K562 (cell line): ENCODE results near the gene COL13A1. TPM values are rescaled to one million over a fixed set of nuclear protein-coding genes. Genes with fewer than 3 reads are reported as not detected.

Source experiments
- ATAC-seq: fragments of 200-7000 bp; cut with Tn5 transposase; 3 replicates; pipeline ENCODE4 v1.9.1; 2020; ENCODE audit warnings: moderate library complexity
- BruUV-seq: library from RNA; stranded (reverse); fragments of 400-500 nt; replicated peaks from 2 replicates; lab custom pipeline; 2021; lab: Mats Ljungman, UMichigan
- CTCF ChIA-PET: fragments of 300-600 bp; formaldehyde crosslinking; extraction: SDS; loops from one replicate; lab custom pipeline; 2021; ENCODE audit warnings: low intra/inter-chr PET ratio; lab: Yijun Ruan, JAX
- POLR2A ChIA-PET: fragments of 300-600, 350-650 bp; sonication (Branson Sonifier 250); formaldehyde crosslinking; extraction: SDS; loops from one replicate; lab custom pipeline; 2021; ENCODE audit warnings: antibody characterized with exemption, inconsistent platforms; lab: Yijun Ruan, JAX
- DNase-seq, 4 experiments: peaks; one replicate each; pipeline versions ENCODE4 v3.0.0 to v3.0.0-alpha.2; 2011 to 2018; ENCODE audit warnings: low spot score in 3 of 4, mixed read lengths in 3 of 4; ENCODE audit errors: extremely low read depth in 1 of 4
- FAIRE-seq: peaks from 2 replicates; lab custom pipeline; 2011; peaks lifted over from hg19 to GRCh38; lab: Jason Lieb, UNC
- H2AFZ ChIP-seq: 2 replicates; pipeline ENCODE4 v1.6.0; 2011; ENCODE audit warnings: low read depth, low read length, control low read depth, inconsistent platforms
- H3K27ac ChIP-seq: fragments of 200-600 bp; 3 replicates; pipeline ENCODE4 v1.8.0; 2011; ENCODE audit warnings: low read depth, mild to moderate bottlenecking, control low read depth, inconsistent platforms, low read length, moderate library complexity, mixed read lengths; ENCODE audit errors: extremely low read depth
- H3K27me3 ChIP-seq, 2 experiments: fragments of 300-600 bp in 1 of 2; 2 replicates in 1 of 2; 3 replicates in 1 of 2; pipeline versions ENCODE4 v1.6.0 to v1.8.0; 2011; ENCODE audit warnings: inconsistent platforms in 2 of 2, low read length in 2 of 2, mild to moderate bottlenecking in 1 of 2, mixed read lengths in 1 of 2, moderate library complexity in 1 of 2; ENCODE audit not compliant: control insufficient read depth in 2 of 2, insufficient read depth in 2 of 2
- H3K36me3 ChIP-seq: fragments of 300-600 bp; 3 replicates; pipeline ENCODE4 v1.8.0; 2011; ENCODE audit warnings: mild to moderate bottlenecking, low read length, inconsistent platforms; ENCODE audit not compliant: control insufficient read depth, insufficient read depth
- H3K4me1 ChIP-seq, 2 experiments: fragments of 200-600 bp in 1 of 2; replicated peaks in 1 of 2; 2 replicates in 1 of 2; 3 replicates in 1 of 2; pipeline versions ENCODE4 v1.5.1 to v1.8.0; 2011; ENCODE audit warnings: inconsistent platforms in 2 of 2, low read length in 2 of 2, mild to moderate bottlenecking in 1 of 2, mixed read lengths in 1 of 2, moderate library complexity in 1 of 2; ENCODE audit not compliant: control insufficient read depth in 2 of 2, insufficient read depth in 2 of 2
- H3K4me2 ChIP-seq: 2 replicates; pipeline ENCODE4 v1.6.1; 2011; ENCODE audit warnings: low read length, control low read depth, inconsistent platforms, mixed read lengths; ENCODE audit not compliant: insufficient read depth
- H3K4me3 ChIP-seq: fragments of 200-600 bp; sonication (generic), shearing (Covaris generic); 2 replicates; pipeline ENCODE4 v1.5.1; 2016; ENCODE audit warnings: control low read depth, inconsistent platforms
- H3K79me2 ChIP-seq: fragments of 200-600 bp; 3 replicates; pipeline ENCODE4 v1.8.0; 2011; ENCODE audit warnings: low read length, inconsistent platforms; ENCODE audit not compliant: control insufficient read depth, insufficient read depth
- H3K9ac ChIP-seq, 2 experiments: 2 replicates each; pipeline versions ENCODE4 v1.6.0 to v1.6.1; 2011; ENCODE audit warnings: low read depth in 2 of 2, low read length in 2 of 2, control low read depth in 1 of 2, inconsistent platforms in 1 of 2, mild to moderate bottlenecking in 1 of 2, mixed read lengths in 1 of 2; ENCODE audit not compliant: insufficient read depth in 1 of 2
- H3K9me1 ChIP-seq: one replicate; pipeline ENCODE4 v1.6.0; 2011; ENCODE audit warnings: inconsistent platforms, mild to moderate bottlenecking, low read length, moderate library complexity; ENCODE audit not compliant: control insufficient read depth, insufficient read depth
- H3K9me3 ChIP-seq: replicated peaks from 2 replicates; pipeline ENCODE4 v1.5.1; 2011; ENCODE audit warnings: low read depth, low read length, inconsistent platforms; ENCODE audit not compliant: control insufficient read depth, insufficient read depth
- H4K20me1 ChIP-seq: replicated peaks from 2 replicates; pipeline ENCODE4 v1.6.1; 2011; ENCODE audit warnings: low read length, inconsistent platforms, mixed read lengths; ENCODE audit not compliant: control insufficient read depth, insufficient read depth
- HCFC1 ChIP-seq: IDR thresholded peaks from 2 replicates; pipeline ENCODE4 v1.6.1; 2012; ENCODE audit warnings: low read depth, low read length, improper control_type of control experiment
- HDAC6 ChIP-seq: IDR thresholded peaks from 2 replicates; pipeline ENCODE4 v1.6.1; 2012; ENCODE audit warnings: low read depth, mild to moderate bottlenecking, control low read depth, inconsistent platforms, low read length, moderate library complexity
- MAFK ChIP-seq: IDR thresholded peaks from 2 replicates; pipeline ENCODE4 v1.6.1; 2011; ENCODE audit warnings: low read length, improper control_type of control experiment
- MBD1 ChIP-seq: fragments of 250-450 bp; sonication (Bioruptor Pico); IDR thresholded peaks from 2 replicates; pipeline ENCODE4 v1.8.0; 2022; ENCODE audit warnings: inconsistent platforms
- SMAD4 ChIP-seq: fragments of 250-450 bp; sonication (Bioruptor Pico); conservative IDR thresholded peaks from 2 replicates; pipeline ENCODE4 v1.8.0; 2021; ENCODE audit warnings: inconsistent platforms, mild to moderate bottlenecking, moderate library complexity
- STAT5B ChIP-seq: fragments of 250-450 bp; sonication (Bioruptor Pico); IDR thresholded peaks from 2 replicates; pipeline ENCODE4 v1.8.0; 2021; ENCODE audit warnings: mild to moderate bottlenecking, inconsistent platforms
- THRAP3 ChIP-seq: fragments of 450-650 bp; IDR thresholded peaks from 2 replicates; pipeline ENCODE4 v1.6.1; 2016; ENCODE audit warnings: mild to moderate bottlenecking, inconsistent platforms, borderline replicate concordance
- XRCC3 ChIP-seq: fragments of 450-650 bp; IDR thresholded peaks from 2 replicates; pipeline ENCODE4 v1.6.1; 2017; ENCODE audit warnings: mild to moderate bottlenecking, moderate library complexity
- ZNF143 ChIP-seq: sonication (generic); formaldehyde crosslinking; IDR thresholded peaks from 2 replicates; pipeline ENCODE4 v1.9.0; 2022; ENCODE audit warnings: mild to moderate bottlenecking, missing genetic modification reagents
- ZSCAN29 ChIP-seq: fragments of 450-650 bp; IDR thresholded peaks from 2 replicates; pipeline ENCODE4 v1.6.1; 2017
- WGBS: fragments of 100-300 bp; shearing (Covaris generic); methylation state at CpG from one replicate; pipeline ENCODE4 v1.1.6; 2016; ENCODE audit warnings: low coverage, mixed read lengths; ENCODE audit not compliant: insufficient coverage; ENCODE audit errors: missing lambda C conversion rate; 5-methylcytosine and 5-hydroxymethylcytosine counted together
- in situ Hi-C: fragments of 300-500 bp; cut with MboI; formaldehyde crosslinking; loops from 4 replicates; pipeline ENCODE4 v1.15.0; 2018; ENCODE audit warnings: inconsistent platforms, mixed read lengths
- intact Hi-C: fragments of 100-400 bp; cut with micrococcal nuclease; formaldehyde crosslinking; loops from 2 replicates; pipeline ENCODE4 v1.14.2; 2022
- polyA plus RNA-seq, 8 experiments: library from polyadenylated mRNA; depleted of rRNA in 4 of 8; stranded (reverse) in 5 of 8; unstranded in 3 of 8; fragments of >200 nt; fragmentation: Nextera tagmentation in 2 of 8; fragmentation: Illumina TruSeq in 1 of 8; extraction: Ambion mirVana in 2 of 8; extraction: Trizol in 1 of 8; gene quantifications; 2 replicates each; pipeline versions ENCODE4 v1.2.1 to v1.2.3, GENCODE V29; 2011 to 2014; ENCODE audit warnings: inconsistent platforms in 1 of 8, missing spikeins in 1 of 8
- total RNA-seq, 7 experiments: library from RNA; depleted of rRNA in 6 of 7; stranded (reverse); fragments of >200 nt in 6 of 7; fragmentation: Illumina TruSeq in 2 of 7; extraction: Trizol in 2 of 7; gene quantifications; 2 replicates each; pipeline versions ENCODE4 v1.2.1 to v1.2.3, GENCODE V29; 2011 to 2021; ENCODE audit warnings: low replicate concordance in 1 of 7
- TF ChIP-seq, protein P1 (sequence below), 2 experiments: fragments of 450-650 bp in 1 of 2; sonication (generic) in 1 of 2; formaldehyde crosslinking in 1 of 2; IDR thresholded peaks; 2 replicates each; pipeline versions ENCODE4 v1.7.1 to v1.9.0; 2016 to 2022; ENCODE audit warnings: inconsistent platforms in 1 of 2, mild to moderate bottlenecking in 1 of 2, missing genetic modification reagents in 1 of 2

The COL13A1 gene
- total and polyA plus RNA-seq, 9 of the 15 experiments (the other 6 are each of a cell fraction or from before 2014, with no cell fraction given): not detected

- H2AFZ ChIP-seq: no peak overlapping the region
- H3K9me1 ChIP-seq: peaks cover 3% of the 10 kb centered on the region
- under 1% methylated on average over 9 of the region's 9 CpGs for WGBS
- H3K4me1 ChIP-seq: peaks cover 6 to 7% of the 10 kb centered on the region in 2 experiments; a peak in 3 of 5 replicates
- no peak for ATAC-seq
- no peak overlapping the region for H3K27ac ChIP-seq
- POLR2A ChIA-PET: interaction anchor here (1.5 to 2.4 kb wide), 2 partner anchors 9 to 10 kb away, joined by 6 to 7 read pairs; no protein-coding TSS in a partner anchor
- no peaks in the 10 kb centered on the region for H3K79me2 ChIP-seq
- no peak overlapping the region for H3K9ac ChIP-seq
- no peak overlapping the region for H3K4me2 ChIP-seq
- no peaks in the 10 kb centered on the region for H3K9me3 ChIP-seq
- no peak overlapping the region for H3K4me3 ChIP-seq
- FAIRE-seq: no peak
- H4K20me1 ChIP-seq: peaks cover 15% of the 10 kb centered on the region
- intact Hi-C loops (no loop called here), in situ Hi-C loops (no loop called here)
- CTCF ChIA-PET: no interaction called here
- DNase-seq: no peak
- BruUV-seq: no TSS peak
- peaks cover 6 to 34% of the 10 kb centered on the region in 2 experiments; a peak in 4 of 5 replicates for H3K27me3 ChIP-seq
- no peaks in the 10 kb centered on the region for H3K36me3 ChIP-seq
- TF ChIP-seq STAT5B (CRISPR knock-in tag) (no peak), ZSCAN29 (no peak), MBD1 (CRISPR knock-in tag) (no peak), ZNF143 (CRISPR knock-in tag) (no peak), SMAD4 (no peak), MAFK (no peak), HDAC6 (no peak), HCFC1 (no peak), THRAP3 (no peak), XRCC3 (no peak)
- TF ChIP-seq, protein P1, sequence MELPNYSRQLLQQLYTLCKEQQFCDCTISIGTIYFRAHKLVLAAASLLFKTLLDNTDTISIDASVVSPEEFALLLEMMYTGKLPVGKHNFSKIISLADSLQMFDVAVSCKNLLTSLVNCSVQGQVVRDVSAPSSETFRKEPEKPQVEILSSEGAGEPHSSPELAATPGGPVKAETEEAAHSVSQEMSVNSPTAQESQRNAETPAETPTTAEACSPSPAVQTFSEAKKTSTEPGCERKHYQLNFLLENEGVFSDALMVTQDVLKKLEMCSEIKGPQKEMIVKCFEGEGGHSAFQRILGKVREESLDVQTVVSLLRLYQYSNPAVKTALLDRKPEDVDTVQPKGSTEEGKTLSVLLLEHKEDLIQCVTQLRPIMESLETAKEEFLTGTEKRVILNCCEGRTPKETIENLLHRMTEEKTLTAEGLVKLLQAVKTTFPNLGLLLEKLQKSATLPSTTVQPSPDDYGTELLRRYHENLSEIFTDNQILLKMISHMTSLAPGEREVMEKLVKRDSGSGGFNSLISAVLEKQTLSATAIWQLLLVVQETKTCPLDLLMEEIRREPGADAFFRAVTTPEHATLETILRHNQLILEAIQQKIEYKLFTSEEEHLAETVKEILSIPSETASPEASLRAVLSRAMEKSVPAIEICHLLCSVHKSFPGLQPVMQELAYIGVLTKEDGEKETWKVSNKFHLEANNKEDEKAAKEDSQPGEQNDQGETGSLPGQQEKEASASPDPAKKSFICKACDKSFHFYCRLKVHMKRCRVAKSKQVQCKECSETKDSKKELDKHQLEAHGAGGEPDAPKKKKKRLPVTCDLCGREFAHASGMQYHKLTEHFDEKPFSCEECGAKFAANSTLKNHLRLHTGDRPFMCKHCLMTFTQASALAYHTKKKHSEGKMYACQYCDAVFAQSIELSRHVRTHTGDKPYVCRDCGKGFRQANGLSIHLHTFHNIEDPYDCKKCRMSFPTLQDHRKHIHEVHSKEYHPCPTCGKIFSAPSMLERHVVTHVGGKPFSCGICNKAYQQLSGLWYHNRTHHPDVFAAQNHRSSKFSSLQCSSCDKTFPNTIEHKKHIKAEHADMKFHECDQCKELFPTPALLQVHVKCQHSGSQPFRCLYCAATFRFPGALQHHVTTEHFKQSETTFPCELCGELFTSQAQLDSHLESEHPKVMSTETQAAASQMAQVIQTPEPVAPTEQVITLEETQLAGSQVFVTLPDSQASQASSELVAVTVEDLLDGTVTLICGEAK (IDR thresholded peaks at IDR 0.05): no peak
- TF ChIP-seq, protein P1 (CRISPR knock-in tag; IDR thresholded peaks at IDR 0.05): no peak
Measured at GRCh38 chr10:69860271-69860670, 58.6 kb downstream of the COL13A1 start.
